GM12892 (cell line): Measurements from ENCODE around the gene TRIM26.

Experiments used
- DNase-seq: peaks from one replicate; pipeline ENCODE4 v3.0.0; 2011; ENCODE audit not compliant: insufficient read length
- FAIRE-seq: peaks from 2 replicates; lab custom pipeline; 2011; peaks lifted over from hg19 to GRCh38; lab: Jason Lieb, UNC
- POLR2A ChIP-seq: IDR thresholded peaks from 2 replicates; pipeline ENCODE4 v1.6.1; 2011; ENCODE audit warnings: low read depth, low read length, control low read depth
- POLR2AphosphoS5 ChIP-seq: IDR thresholded peaks from 2 replicates; pipeline ENCODE4 v1.6.1; 2011; ENCODE audit warnings: low read depth, low read length, control low read depth
- TAF1 ChIP-seq: IDR thresholded peaks from 2 replicates; pipeline ENCODE4 v1.6.1; 2011; ENCODE audit warnings: low read depth, mild to moderate bottlenecking, control low read depth, low read length, borderline replicate concordance

TRIM26 gene

GRCh38 chr6:30163918-30164654, 49.1 kb downstream of the TRIM26 start:
- FAIRE-seq, result no peak
- no peak for DNase-seq
- no peak for TF ChIP-seq POLR2AphosphoS5
- no peak for TF ChIP-seq TAF1
- no peak for TF ChIP-seq POLR2A

GRCh38 chr6:30163090-30163917, 49.9 kb downstream of the TRIM26 start, which contains the start of gene TRIM15:
Gene TRIM15 (plus strand): TSS chr6:30163546. CDS start chr6:30163685, 139 bp downstream.
- TF ChIP-seq TAF1, result no peak
- TF ChIP-seq POLR2A, result no peak
- TF ChIP-seq POLR2AphosphoS5, result no peak
- DNase-seq, result no peak
- no peak for FAIRE-seq

- no peak for DNase-seq
- TF ChIP-seq TAF1 (no peak), POLR2AphosphoS5 (no peak), POLR2A (no peak)
- FAIRE-seq, result no peak
Measured at GRCh38 chr6:30162265-30163089, 50.7 kb downstream of the TRIM26 start.

- FAIRE-seq (no peak), DNase-seq (no peak)
- TF ChIP-seq POLR2A, result no peak
- no peak for TF ChIP-seq POLR2AphosphoS5
- TF ChIP-seq TAF1, result no peak
Measured at GRCh38 chr6:30160785-30161531, 52.2 kb downstream of the TRIM26 start, which contains the start of gene TRIM10. Gene TRIM10 (minus strand): TSS chr6:30161211. CDS start chr6:30160858, 353 bp downstream.

GRCh38 chr6:30160008-30160784, 53.0 kb downstream of the TRIM26 start:
- no peak for FAIRE-seq
- no peak for DNase-seq
- no peak for TF ChIP-seq POLR2AphosphoS5
- TF ChIP-seq POLR2A, result no peak

- TF ChIP-seq TAF1 (no peak), POLR2AphosphoS5 (no peak), POLR2A (no peak)
- FAIRE-seq (no peak), DNase-seq (no peak)
Measured at GRCh38 chr6:30158475-30159040, 54.6 kb downstream of the TRIM26 start.

- no peak for DNase-seq
- no peak for TF ChIP-seq POLR2AphosphoS5
- no peak for TF ChIP-seq POLR2A
- no peak for TF ChIP-seq TAF1
- no peak for FAIRE-seq
Measured at GRCh38 chr6:30157999-30158398, 55.2 kb downstream of the TRIM26 start.

- DNase-seq (no peak), FAIRE-seq (no peak)
- TF ChIP-seq POLR2A (no peak), TAF1 (no peak), POLR2AphosphoS5 (no peak)
Measured at GRCh38 chr6:30157581-30157980, 55.6 kb downstream of the TRIM26 start.

GRCh38 chr6:30156774-30157173, 56.4 kb downstream of the TRIM26 start:
- TF ChIP-seq POLR2A (no peak), TAF1 (no peak), POLR2AphosphoS5 (no peak)
- no peak for FAIRE-seq
- DNase-seq, result no peak
